Fibroblast of peridontal ligament (primary cell): ENCODE results near the gene STIMATE.

Experiments used
- DNase-seq: peaks from one replicate; pipeline ENCODE4 v3.0.0-alpha.2; 2010; ENCODE audit errors: extremely low read depth

STIMATE gene

DNA sequence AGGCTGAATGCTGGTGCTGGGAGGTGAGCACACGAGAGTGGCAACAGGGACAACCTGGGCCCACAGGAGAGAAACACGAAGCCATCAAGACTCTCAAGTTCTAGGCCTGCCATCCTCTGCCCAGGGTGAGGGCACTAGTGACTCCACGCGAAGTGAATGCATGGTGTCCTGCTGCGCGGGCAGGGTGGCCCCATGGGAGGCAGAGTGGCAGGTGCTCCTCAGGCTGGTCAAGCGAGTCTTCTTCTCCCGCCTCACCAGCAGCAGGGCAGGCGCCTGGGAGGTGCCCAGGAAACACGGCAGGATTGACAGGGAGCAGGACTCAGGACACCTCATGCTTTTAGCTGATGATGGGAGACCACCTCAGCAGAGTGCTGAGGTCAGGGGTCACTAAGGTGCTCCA lies 26.9 kb downstream of the STIMATE start:
- DNase-seq = no peak

DNA sequence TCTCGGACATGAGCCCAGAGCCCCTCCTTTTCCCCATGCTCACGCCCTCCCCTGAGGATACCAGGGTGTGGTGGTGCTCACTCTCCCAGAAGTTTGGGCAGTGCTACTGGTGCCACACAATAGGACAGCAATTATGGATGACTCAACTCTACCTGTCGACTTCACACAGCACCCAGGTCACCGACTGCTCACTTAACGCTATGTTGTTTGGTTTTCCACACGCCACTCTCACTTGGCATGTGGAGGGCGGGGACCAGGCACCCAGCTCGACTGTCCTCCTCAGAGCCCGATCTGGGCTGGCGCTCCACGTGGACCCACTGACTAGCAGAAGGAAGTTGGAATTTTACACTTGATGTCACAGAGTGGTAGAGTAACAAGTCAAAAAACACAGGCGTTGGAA lies 30.9 kb downstream of the STIMATE start:
- DNase-seq = no peak

DNA sequence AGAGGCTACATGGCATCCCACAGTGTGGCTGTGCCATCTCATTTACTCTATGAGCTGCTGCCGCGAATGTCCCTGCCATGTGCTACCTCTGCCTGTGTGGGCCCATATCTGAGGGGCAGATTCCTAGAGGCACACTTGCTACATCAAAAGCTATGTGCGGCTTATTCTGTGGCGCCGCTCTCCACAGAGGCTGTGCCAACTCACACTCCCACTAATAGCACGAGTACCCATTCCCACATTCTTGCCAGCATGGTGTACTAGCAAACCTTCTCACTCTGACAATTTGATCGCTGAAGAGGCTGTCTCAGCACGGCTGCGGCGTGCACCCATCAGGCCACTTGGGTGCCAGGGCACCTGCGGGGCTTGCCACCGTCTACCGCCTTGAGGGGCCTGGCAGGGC lies 31.4 kb downstream of the STIMATE start:
- no peak for DNase-seq

DNA sequence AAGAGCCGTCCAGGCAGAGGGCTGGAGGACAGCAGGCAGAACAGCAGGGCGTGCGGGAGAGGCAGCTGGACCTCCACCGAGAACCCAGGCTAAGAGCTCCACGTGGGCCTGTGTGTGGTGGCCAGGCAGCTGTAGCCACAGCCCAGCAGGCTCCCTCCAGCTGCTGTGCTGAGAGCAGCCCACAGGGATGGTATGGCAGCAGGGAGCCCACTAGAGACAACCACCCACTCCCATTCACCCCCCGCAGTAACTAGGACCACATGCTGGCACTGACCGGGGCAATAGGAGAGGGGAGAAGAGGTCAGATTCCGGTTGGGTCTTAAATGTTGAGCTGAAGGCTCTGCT lies 37.0 kb downstream of the STIMATE start:
- DNase-seq = no peak

DNA sequence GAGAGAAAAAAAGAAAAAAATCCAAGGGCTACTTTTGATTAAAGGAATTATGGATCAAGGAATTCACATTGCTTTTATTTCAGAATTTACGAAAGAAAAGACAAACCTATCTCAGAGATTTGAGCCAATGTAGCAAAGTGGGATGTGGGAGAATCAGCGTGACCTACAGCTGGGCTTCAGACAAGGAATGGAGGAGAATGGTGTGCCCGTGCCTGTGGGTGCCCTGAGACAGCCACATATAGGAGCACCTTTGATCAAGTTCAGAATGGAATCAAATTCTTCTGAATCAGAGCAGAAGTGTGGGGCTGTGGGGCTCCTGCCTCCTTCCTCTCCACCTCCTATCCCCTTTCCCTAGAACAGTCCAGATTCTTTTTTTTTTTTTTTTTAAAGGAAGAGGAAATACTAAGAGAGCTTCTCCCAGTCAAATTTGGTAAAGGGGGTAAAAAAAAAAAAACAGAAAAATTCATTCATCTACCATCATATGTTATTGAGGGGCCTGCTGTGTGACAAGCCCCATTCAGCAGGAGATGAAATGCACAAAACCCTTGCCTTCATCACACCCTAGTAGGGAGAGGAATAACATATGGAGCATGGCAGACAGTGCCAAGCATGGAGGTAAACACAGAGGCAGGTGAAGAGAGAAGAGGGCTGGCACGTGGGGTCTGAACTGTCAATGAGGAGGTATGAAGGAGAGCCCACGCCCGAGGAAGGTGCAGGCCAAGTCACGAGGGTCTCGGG lies 37.5 kb downstream of the STIMATE start:
- no peak for DNase-seq

DNA sequence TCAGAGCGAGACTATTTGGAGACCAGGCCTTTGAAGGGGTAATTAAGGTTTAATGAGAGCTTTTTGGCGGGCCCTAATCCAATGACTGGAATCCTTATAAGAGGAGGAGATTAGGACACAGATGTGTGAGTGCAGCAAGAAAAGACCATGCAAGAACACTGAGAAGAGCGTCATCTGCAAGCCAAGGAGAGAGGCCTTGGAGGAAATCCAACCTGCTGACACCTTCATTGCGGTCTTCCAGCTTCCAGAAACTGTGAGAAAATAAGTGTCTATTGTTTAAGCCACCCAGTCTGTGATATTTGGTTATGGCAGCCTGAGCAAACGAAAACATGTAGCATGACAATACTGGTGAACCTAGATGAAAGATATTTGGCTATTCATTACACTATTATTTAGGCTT lies 39.5 kb downstream of the STIMATE start:
- DNase-seq = no peak

DNA sequence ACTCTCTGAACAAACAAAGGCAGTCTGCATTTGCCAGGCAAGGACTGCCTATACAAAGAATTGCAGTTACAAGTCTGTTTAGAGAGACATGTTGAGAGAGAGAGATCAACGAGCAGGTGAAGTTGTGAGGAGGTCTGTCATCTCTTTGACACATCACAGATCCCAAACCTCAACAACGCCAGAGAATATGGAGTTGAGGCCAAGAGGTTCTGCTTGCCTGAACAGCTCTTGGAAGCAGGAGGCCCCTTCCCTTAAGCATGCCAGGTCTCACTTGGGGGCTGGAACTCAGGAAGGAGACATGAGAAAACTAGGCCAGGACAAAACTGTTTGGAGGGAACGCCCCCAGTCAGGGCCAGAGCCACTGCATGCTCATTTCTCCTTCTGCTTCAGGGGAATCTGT lies 40.2 kb downstream of the STIMATE start:
- no peak for DNase-seq

DNA sequence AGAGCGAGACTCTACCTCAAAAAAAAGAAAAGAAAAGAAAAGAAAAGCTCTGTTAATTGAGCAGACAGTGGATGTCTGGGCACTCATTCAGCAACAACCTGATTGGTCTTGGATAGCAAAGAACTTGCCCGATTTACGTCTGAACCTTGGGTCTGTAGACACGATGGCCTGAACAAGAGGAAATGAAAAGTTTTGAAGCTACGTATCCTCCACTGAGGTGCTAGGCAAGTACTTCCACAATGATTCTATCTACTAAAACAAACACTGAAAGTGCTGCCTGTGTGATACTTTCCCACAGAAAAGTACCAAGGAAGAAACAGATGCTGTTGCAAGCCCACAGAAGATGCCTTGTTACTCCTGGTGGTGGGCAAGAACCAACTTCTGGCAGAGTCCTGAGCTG lies 40.7 kb downstream of the STIMATE start:
- no peak for DNase-seq

DNA sequence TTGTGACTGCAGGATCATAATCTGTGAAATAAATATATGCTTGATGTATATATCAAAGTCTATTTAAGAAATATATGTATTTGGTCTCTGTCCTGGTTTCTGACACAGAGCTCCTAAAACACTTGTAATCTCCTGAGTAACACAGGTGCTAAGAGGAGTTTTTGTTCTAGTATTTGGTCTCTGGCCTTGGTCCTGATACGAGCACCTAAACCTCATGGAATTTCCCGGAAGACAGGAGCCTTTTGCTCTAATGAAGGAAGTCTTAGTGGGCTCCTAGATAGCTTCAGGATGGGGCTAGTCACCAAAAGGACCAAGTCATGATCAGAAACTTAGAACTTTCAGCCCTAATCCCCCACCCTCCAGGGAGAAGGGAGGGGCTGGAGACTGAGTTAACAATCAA lies 43.3 kb downstream of the STIMATE start:
- DNase-seq = no peak

DNA sequence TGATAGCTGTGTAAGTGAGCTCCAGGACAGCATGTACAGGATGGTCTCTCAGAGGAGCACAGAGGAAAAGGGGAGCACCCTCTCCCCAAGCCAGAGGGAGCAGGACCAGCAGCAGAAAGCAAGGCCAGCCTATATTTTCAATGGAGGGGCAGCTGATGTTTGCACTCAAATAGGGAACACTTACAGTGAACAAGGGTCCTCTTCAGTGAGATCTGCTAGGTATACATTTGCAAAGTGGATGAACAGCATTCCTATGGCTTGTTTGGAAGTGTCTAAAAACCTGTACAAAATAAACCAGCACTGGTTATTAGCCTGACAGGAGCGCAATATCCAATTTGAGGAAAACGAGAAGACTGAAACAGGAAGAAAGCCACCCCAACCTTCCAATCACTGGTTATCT lies 44.9 kb downstream of the STIMATE start:
- no peak for DNase-seq

DNA sequence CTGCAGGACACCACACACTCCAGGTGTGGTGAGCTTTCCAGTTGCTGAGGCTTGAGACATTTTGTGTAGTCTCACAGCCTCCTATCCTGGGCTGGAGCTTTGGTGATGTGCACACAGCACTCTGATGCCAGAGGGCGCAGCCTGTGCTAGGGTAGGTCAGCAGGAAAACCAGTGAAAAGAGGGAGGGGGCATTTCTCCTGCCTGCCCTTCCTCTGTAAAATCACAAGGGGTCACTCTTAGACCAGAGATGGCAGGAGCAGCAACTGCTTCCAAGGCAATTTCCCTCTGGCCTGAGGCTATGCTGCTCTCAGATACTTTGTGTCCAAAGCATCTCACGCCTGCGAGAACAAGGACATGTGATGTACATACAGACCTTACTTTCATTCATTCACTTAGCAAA lies 46.0 kb downstream of the STIMATE start:
- DNase-seq = peak; percentile 59

DNA sequence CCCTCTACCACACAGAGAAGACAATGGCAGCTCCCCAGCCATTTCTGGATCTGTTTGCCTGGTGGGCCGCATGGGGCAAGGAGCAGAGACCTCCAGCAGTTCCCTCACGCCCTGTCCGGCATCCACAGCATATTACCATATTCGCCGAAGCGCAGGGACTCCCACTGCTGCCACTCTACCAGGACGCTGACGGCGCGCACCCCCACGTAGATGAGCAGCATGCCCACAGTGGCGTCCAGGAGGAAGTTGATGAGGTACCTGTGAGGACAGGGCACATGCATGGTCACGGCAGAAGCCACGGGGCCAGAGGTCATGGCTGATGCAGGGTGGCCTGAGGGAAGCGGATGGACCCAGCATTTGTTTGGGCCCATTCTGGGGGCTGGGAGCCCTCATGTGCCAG lies 47.7 kb downstream of the STIMATE start:
- no peak for DNase-seq

DNA sequence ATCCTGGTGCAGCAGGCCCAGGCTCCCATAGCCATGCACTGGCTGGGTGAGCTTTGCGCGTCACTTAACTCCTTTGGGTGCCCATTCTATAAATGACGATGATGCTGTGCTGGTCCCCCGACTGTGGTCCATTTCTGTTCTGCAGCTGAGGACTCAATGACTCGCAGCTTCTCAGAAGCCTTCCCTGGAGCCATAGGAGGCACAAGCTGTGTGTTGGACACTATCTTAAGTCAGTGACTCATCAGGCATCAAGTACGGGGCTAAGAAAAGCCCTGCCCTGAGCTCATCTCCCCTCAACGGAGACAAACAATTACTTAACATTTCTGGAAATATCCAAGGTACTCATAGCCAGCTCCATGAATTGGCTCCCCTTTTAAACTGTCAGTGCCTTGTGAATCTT lies 48.7 kb downstream of the STIMATE start:
- peak; percentile 70 for DNase-seq

DNA sequence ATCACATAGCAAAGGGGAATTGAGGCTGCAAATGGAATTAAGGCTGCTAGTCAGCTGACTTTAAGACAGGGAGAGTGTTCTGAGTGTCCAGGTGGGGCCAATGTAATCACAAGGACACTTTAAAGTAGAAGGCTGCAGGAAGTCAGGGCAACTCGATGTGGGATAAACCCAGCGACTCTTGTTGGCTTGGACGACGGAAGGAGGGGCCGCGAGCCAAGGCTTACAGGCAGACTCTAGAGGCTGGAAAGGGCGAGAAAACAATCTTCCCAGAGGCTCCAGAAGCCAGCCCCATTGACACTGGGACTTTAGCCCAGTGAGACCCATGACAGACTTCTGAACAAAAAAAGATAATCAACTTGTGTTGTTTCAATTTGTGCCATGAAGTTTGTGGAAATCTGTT lies 49.6 kb downstream of the STIMATE start:
- no peak for DNase-seq

DNA sequence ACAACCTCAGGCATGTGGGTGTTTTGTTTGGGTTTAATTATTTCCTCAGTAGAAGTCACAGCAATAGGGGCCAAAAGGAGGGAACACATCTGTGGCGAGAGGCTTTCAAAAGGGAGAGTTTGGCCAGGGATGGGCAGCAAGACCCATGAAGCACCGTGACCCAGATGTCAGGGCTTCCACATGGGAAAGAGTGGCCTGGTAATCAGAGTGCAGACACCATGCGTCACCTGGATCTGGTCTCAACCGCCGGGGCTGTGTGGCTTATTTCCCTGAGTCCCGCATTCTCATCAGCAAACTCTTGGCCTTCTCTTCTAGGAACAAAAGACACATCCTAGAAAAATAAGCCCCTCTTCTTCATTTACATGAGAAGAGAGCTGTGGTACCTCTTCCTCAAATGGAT lies 50.1 kb downstream of the STIMATE start:
- no peak for DNase-seq

DNA sequence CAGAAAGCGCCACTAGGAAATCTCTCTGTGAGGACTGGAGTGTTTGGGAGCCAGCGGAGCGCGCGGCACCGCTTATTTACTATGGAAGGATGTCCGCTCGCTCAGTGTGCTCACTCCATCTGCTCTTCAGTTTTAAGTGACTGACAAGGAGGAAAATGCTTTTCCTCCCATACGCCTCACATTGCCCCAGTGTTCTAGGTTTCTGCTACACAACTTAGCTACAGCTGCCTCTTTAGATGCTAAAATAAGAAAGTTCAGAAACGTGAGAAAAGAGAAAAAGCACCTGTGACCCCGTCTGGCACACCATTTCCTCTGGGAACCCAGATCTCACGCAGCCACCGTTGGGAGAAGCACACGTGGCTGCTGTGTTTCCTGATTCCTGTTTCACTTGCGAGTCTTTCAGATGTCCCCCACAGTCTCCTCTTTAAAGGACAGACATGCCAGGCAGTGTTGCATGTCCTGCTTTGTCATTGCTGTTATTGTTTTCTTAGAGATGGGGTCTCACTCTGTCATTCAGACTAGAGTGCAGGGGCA lies 50.8 kb downstream of the STIMATE start:
- DNase-seq = no peak

DNA sequence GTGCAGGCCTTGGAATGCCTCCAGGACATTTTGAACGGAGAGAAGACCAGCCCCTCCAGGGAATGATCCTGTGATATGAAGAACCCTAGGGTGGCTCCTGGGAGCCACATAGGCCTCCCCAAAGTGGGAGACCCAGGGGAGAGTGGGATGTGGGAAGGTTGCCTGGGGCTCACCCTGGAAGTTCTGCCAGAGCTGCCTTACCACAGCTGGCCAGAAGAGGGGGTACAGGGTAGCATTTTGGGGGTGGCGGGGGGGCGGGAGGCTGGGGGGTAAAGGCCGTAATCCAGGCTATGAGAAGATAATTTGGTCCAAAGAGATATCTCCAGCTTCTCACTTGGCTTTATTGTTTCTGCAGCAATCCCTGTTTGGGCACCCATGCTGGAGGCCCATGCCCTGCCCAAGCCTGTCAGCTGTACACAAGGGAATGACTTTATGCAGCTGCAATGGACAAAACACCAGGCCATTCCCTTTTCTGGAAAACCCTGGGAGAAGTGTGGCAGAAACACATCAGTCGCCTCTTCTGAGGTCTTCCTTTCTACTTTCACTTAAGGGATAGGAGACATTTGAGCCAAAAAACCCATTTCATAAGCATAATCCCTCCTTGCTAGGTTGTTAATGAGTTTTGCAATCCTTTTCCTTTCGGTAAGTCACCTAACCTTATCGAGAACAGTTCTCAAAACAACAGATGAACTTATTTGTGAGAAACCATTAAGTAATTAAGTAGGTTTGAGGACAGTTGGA lies 51.5 kb downstream of the STIMATE start:
- no peak for DNase-seq

DNA sequence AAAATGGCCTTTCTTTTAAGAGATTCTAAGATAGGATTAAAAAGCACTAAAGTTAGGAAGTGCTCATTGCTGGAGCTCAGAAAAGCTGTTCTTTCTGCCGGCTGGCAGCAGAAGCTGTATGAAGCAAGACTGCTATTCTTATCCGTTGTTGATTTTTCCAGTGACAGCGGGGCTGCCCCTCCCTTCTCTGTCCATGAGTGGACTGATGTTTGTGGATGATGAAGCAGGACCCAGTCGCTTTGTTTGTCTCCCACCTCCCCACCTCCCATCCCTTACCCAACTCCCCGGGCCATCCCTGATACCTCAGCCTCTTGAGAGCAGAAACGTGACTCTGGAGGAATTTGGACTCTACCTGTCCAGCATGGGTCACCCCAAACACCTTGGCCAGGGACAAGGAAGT lies 52.2 kb downstream of the STIMATE start:
- peak; percentile 66 for DNase-seq

DNA sequence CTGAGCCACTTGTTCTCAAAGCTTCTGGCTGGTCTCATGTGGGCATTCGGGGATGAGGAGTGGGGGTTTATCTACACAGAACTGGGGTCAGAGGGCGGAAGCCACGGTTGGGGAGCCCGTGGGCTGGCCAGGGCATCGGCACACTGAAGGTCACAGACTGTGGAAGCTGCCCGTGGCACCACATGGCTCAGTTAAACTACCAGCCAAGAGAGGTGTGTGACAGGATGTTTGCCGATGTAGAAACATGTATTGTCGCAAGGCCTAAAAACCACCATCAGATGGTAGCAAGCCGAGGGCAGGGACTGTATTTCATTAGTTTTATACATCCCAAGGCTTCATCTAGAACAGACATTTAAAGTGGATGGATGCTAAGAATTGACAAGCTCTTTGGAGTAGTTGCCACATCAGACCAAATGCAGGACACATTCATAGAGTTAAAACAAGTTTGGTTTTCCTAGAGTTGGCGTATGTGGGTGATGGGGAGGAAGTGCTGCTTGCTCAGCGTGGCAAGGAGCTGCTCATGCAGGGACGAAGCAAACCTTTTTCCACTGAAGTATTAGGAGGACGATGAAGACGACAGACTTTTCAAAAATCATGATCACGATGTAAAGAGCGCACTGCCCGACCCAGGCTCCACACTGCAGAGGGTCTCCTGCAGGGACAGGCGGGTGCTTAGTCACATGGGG lies 52.9 kb downstream of the STIMATE start:
- no peak for DNase-seq

DNA sequence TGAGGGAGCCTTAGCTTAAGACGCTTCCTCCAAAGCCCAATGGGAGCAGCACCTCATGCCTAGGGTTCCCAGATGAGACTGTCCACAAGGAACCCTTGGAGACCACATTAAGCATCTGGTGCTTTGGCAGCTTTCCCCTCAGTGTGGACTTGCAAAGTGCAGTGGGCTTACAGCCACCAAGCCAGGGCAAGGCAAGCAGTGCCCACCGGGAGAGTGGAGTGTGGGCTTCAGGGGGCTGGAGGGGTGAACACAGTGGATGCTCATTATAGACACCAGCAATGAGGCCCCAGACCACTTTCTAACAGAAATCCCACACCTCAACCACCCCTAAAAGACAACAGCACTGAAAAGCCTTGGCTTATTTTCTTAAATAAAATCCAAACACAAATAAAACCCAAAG lies 53.5 kb downstream of the STIMATE start:
- DNase-seq = no peak

DNA sequence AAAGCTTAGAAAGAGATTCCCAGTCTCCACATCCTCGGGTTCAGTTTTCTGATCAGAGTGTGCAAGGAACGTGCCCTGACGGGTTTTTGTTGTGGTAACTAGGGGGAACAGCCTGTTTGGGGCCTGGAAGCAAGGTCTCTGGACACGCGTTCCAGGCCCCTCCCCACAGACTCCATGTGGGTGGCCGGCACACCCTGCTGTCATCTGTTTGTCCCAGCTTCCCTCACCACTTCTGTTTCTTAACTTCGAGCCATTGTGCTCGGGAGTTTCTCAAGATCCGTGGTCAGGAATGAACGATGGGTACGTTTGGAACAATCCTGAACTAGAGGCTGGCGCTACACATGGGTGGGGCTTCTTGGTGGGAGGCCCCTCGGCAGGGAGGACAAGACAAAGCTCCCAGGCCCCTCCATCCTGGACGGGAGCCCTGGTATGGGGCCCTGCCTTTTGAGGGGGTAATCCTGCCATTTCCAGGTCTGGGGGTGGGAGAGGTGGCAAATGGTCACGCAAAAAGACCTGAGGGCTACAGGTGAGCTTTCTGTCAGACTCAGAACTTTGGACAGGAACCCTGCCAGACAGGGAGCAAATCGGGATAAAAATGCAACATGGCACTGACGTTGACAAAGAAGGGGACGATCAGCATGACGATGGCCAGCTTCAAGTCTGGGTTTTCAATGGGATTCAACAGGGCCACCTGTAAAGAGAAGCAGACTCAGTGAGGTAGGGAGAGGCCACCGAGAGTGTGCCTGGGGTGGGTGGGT lies 54.1 kb downstream of the STIMATE start:
- DNase-seq = no peak

DNA sequence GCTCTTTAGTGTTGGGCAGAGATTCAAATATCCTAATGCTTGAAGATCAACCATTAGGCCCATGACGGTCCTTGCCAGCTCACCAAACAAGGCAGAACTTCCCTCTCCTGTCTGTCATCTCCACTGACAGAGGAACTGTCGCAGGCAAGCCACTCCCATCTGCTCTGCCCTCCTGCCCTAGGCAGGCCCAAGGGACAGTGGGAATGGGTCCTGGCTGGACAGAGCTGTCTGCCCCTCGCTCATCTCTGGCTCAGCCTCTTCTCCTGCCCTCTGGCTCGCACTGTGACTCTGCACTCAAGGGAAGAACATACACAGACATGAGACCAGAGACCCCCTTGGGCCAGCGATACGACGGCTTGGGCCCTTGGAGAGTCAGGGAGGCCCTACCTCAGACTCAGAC lies 54.9 kb downstream of the STIMATE start:
- no peak for DNase-seq
